ENCODE measurements around the gene POLD4. TPM values are rescaled to one million over a fixed set of nuclear protein-coding genes. Genes with fewer than 3 reads are reported as not detected.

Gene POLD4
- total and polyA plus RNA-seq, 2 of the 13 experiments (the other 11 are each of a cell fraction or from before 2014, with no cell fraction given) = 10.5 to 27.4 TPM

DNA sequence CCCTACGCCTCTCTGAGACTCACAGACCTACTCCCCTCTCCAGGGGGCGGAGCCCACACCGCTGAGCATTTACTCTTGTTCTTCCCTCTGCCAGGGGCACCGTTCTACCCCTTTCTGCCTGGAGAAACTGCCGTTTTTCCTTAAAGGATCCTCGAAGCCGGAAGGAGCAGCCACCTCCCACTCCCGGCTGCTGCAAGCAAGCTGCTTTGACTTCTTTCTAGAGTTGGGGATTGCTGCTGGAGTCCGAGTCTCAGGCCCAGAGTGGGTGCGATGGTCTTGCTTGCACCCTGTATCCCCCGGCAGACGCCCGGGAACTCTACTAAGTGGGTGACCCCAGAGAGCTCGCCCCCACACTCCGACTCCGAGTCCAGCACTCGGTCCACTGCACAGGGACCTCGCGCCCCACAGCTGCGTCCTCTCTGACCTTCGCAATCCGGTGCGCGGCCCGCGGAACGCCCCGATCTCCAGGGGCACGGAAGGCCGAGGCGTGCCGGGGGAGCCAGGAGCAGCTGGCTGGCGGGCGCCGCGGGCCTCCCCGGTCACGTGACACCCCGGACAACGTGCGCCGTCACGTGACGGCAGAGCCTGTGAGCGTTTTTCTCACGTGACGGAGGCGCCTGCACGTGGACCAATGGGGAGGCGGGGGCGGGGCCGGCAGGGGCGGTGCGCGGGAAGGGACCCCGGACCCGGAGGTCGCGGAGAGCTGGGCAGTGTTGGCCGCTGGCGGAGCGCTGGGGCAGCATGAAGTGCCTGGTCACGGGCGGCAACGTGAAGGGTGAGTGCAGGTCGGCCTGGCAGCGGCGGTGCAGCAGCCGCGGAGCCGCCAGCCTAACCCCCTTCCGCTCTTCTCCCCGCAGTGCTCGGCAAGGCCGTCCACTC, 38.2 kb upstream of the POLD4 start, which contains the start of gene RAD9A (continued):
- TF ChIP-seq, protein P1, sequence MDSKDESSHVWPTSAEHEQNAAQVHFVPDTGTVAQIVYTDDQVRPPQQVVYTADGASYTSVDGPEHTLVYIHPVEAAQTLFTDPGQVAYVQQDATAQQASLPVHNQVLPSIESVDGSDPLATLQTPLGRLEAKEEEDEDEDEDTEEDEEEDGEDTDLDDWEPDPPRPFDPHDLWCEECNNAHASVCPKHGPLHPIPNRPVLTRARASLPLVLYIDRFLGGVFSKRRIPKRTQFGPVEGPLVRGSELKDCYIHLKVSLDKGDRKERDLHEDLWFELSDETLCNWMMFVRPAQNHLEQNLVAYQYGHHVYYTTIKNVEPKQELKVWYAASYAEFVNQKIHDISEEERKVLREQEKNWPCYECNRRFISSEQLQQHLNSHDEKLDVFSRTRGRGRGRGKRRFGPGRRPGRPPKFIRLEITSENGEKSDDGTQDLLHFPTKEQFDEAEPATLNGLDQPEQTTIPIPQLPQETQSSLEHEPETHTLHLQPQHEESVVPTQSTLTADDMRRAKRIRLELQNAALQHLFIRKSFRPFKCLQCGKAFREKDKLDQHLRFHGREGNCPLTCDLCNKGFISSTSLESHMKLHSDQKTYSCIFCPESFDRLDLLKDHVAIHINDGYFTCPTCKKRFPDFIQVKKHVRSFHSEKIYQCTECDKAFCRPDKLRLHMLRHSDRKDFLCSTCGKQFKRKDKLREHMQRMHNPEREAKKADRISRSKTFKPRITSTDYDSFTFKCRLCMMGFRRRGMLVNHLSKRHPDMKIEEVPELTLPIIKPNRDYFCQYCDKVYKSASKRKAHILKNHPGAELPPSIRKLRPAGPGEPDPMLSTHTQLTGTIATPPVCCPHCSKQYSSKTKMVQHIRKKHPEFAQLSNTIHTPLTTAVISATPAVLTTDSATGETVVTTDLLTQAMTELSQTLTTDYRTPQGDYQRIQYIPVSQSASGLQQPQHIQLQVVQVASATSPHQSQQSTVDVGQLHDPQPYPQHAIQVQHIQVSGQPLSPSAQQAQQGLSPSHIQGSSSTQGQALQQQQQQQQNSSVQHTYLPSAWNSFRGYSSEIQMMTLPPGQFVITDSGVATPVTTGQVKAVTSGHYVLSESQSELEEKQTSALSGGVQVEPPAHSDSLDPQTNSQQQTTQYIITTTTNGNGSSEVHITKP (CRISPR knock-in tag; IDR thresholded peaks at IDR 0.05; ENCODE audit: low read depth) = no peak
- TF ChIP-seq ZSCAN12 (CRISPR knock-in tag; IDR thresholded peaks at IDR 0.05) = no peak
- 0 out of 2 replicates have a peak, but pooled peaks have one; percentile 78 for TF ChIP-seq ZNF484 (CRISPR knock-in tag; IDR thresholded peaks at IDR 0.05; ENCODE audit: borderline replicate concordance, low read depth)
- TF ChIP-seq, protein P2, sequence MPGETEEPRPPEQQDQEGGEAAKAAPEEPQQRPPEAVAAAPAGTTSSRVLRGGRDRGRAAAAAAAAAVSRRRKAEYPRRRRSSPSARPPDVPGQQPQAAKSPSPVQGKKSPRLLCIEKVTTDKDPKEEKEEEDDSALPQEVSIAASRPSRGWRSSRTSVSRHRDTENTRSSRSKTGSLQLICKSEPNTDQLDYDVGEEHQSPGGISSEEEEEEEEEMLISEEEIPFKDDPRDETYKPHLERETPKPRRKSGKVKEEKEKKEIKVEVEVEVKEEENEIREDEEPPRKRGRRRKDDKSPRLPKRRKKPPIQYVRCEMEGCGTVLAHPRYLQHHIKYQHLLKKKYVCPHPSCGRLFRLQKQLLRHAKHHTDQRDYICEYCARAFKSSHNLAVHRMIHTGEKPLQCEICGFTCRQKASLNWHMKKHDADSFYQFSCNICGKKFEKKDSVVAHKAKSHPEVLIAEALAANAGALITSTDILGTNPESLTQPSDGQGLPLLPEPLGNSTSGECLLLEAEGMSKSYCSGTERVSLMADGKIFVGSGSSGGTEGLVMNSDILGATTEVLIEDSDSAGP (CRISPR knock-in tag; IDR thresholded peaks at IDR 0.05; ENCODE audit: borderline replicate concordance) = peak; percentile 86
- TF ChIP-seq ZNF432 (CRISPR knock-in tag; IDR thresholded peaks at IDR 0.05; ENCODE audit: borderline replicate concordance) = no peak
- TF ChIP-seq ZNF256 (CRISPR knock-in tag; conservative IDR thresholded peaks at IDR 0.05) = no peak
- TF ChIP-seq ZNF614 (CRISPR knock-in tag; IDR thresholded peaks at IDR 0.05; ENCODE audit: borderline replicate concordance) = peak; percentile 40; the same call in 1 of the 2 replicates
- peak; percentile 90 for TF ChIP-seq HDAC2 (CRISPR knock-in tag; IDR thresholded peaks at IDR 0.05)
- no peak for TF ChIP-seq ZSCAN20 (CRISPR knock-in tag; IDR thresholded peaks at IDR 0.05; ENCODE audit: borderline replicate concordance)
- TF ChIP-seq PCBP1 (IDR thresholded peaks at IDR 0.05; ENCODE audit: borderline replicate concordance, low read depth, low read length) = no peak
- TF ChIP-seq ZNF713 (CRISPR knock-in tag; IDR thresholded peaks at IDR 0.05) = no peak
- peak; percentile 86; the same call in 1 of the 2 replicates for TF ChIP-seq FOXK1 (CRISPR knock-in tag; IDR thresholded peaks at IDR 0.05; ENCODE audit: borderline replicate concordance, low read depth)
- peak; percentile 84 for TF ChIP-seq RXRA (CRISPR knock-in tag; IDR thresholded peaks at IDR 0.05)
- TF ChIP-seq ZNF230 (CRISPR knock-in tag; IDR thresholded peaks at IDR 0.05) = peak; percentile 92
- peak; percentile 69 for TF ChIP-seq ZNF556 (CRISPR knock-in tag; IDR thresholded peaks at IDR 0.05; ENCODE audit: borderline replicate concordance)
- peak; percentile 87; the same call in 1 of the 2 replicates for TF ChIP-seq ZFYVE20 (CRISPR knock-in tag; IDR thresholded peaks at IDR 0.05; ENCODE audit: borderline replicate concordance, low read depth)
- no peak for TF ChIP-seq CREM (IDR thresholded peaks at IDR 0.05)
- TF ChIP-seq CREM (CRISPR knock-in tag; IDR thresholded peaks at IDR 0.05) = no peak
- no peak for TF ChIP-seq FOXO1 (CRISPR knock-in tag; IDR thresholded peaks at IDR 0.05)
- TF ChIP-seq ZNF549 (CRISPR knock-in tag; IDR thresholded peaks at IDR 0.05) = no peak
- TF ChIP-seq, protein P3, sequence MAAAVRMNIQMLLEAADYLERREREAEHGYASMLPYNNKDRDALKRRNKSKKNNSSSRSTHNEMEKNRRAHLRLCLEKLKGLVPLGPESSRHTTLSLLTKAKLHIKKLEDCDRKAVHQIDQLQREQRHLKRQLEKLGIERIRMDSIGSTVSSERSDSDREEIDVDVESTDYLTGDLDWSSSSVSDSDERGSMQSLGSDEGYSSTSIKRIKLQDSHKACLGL (CRISPR knock-in tag; IDR thresholded peaks at IDR 0.05) = peak; percentile 98
- no peak for TF ChIP-seq STAT5B (CRISPR knock-in tag; IDR thresholded peaks at IDR 0.05)
- TF ChIP-seq KDM5A (IDR thresholded peaks at IDR 0.05; ENCODE audit: borderline replicate concordance, low read length) = peak; percentile 82
- TF ChIP-seq JUND (CRISPR knock-in tag; IDR thresholded peaks at IDR 0.05) = peak; percentile 63; the same call in 1 of the 2 replicates
- no peak for TF ChIP-seq MIER3 (CRISPR knock-in tag; IDR thresholded peaks at IDR 0.05; ENCODE audit: borderline replicate concordance)
